Panc1 (cell line): ENCODE data around the gene C2. TPM values are rescaled to one million over a fixed set of nuclear protein-coding genes. Genes with fewer than 3 reads are reported as not detected.

ENCODE experiments used
- ATAC-seq: fragments of 200-7000 bp; cut with Tn5 transposase; 2 replicates; pipeline ENCODE4 v1.9.1; 2020; ENCODE audit warnings: mild to moderate bottlenecking, moderate library complexity
- BruUV-seq: library from RNA; stranded (reverse); fragments of 400-500 nt; replicated peaks from 2 replicates; lab custom pipeline; 2021; lab: Mats Ljungman, UMichigan
- CTCF ChIA-PET: fragments of 300-600 bp; sonication (Branson Sonifier 250); formaldehyde crosslinking; loops from one replicate; lab custom pipeline; 2022; ENCODE audit warnings: antibody characterized with exemption; lab: Charles Lee
- POLR2A ChIA-PET: fragments of 300-600 bp; sonication (Branson Sonifier 250); formaldehyde crosslinking; loops from one replicate; lab custom pipeline; 2022; ENCODE audit warnings: antibody characterized with exemption; lab: Charles Lee
- DNase-seq: peaks from one replicate; pipeline ENCODE4 v3.0.0-alpha.2; 2010; ENCODE audit warnings: low read depth, low spot score
- H3K27ac ChIP-seq: 2 replicates; pipeline ENCODE4 v1.5.1; 2011; ENCODE audit warnings: mild to moderate bottlenecking, low read length, inconsistent platforms
- H3K27me3 ChIP-seq: fragments of 200-500 bp; sonication (Bioruptor generic); 2 replicates; pipeline ENCODE4 v1.6.0; 2014; ENCODE audit warnings: low read length, inconsistent platforms; ENCODE audit not compliant: control insufficient read depth, insufficient read depth
- H3K36me3 ChIP-seq: fragments of 200-500 bp; sonication (Bioruptor generic); 2 replicates; pipeline ENCODE4 v1.5.1; 2014; ENCODE audit warnings: inconsistent platforms, mild to moderate bottlenecking, low read length, moderate library complexity; ENCODE audit not compliant: control insufficient read depth, insufficient read depth
- H3K4me1 ChIP-seq: 2 replicates; pipeline ENCODE4 v1.5.1; 2011; ENCODE audit warnings: inconsistent platforms, mild to moderate bottlenecking, low read length, moderate library complexity; ENCODE audit not compliant: control insufficient read depth, insufficient read depth
- H3K4me3 ChIP-seq, 2 experiments: 2 replicates each; pipeline ENCODE4 v1.5.1; 2011 to 2012; ENCODE audit warnings: low read depth in 2 of 2, low read length in 2 of 2, mild to moderate bottlenecking in 2 of 2, inconsistent platforms in 1 of 2, moderate library complexity in 1 of 2
- H3K9me3 ChIP-seq: fragments of 200-500 bp; sonication (Bioruptor generic); 2 replicates; pipeline ENCODE4 v1.5.1; 2014; ENCODE audit warnings: low read depth, mild to moderate bottlenecking, inconsistent platforms, low read length, moderate library complexity; ENCODE audit not compliant: control insufficient read depth, insufficient read depth
- CTCF ChIP-seq: fragments of 450-650 bp; IDR thresholded peaks from 2 replicates; pipeline ENCODE4 v1.5.1; 2017; ENCODE audit warnings: mild to moderate bottlenecking
- POLR2AphosphoS5 ChIP-seq: IDR thresholded peaks from 2 replicates; pipeline ENCODE4 v1.6.1; 2012; ENCODE audit warnings: mild to moderate bottlenecking, low read depth, low read length, moderate library complexity
- REST ChIP-seq, 2 experiments: IDR thresholded peaks; 2 replicates each; pipeline ENCODE4 v1.6.1; 2011 to 2012; ENCODE audit warnings: low read depth in 2 of 2, control low read depth in 1 of 2, low read length in 1 of 2, mild to moderate bottlenecking in 1 of 2, moderate library complexity in 1 of 2; ENCODE audit not compliant: insufficient read depth in 1 of 2
- SIN3A ChIP-seq: IDR thresholded peaks from 2 replicates; pipeline ENCODE4 v1.6.1; 2012; ENCODE audit warnings: low read depth, mild to moderate bottlenecking, low read length, moderate library complexity, borderline replicate concordance; ENCODE audit not compliant: insufficient read depth
- TCF7L2 ChIP-seq: IDR thresholded peaks from 2 replicates; pipeline ENCODE4 v1.6.1; 2011; ENCODE audit warnings: mild to moderate bottlenecking, low read depth, low read length, inconsistent platforms
- in situ Hi-C: cut with HindIII; loops from 2 replicates; pipeline ENCODE4 v1.10.0; 2016; ENCODE audit warnings: low sequenced_read_pairs, low pct_unique_long_range_greater_than_20kb
- intact Hi-C: fragments of 100-400 bp; cut with micrococcal nuclease; formaldehyde crosslinking; loops from one replicate; pipeline ENCODE4 v1.10.0; 2022; ENCODE audit not compliant: unreplicated experiment
- total RNA-seq: library from RNA; stranded (reverse); gene quantifications from one replicate; pipeline ENCODE4 v1.2.1, GENCODE V29; 2021; ENCODE audit not compliant: unreplicated experiment

Gene C2
- total RNA-seq, 1 experiment from 2014 or later: 1.0 TPM

GRCh38 chr6:31899882-31900722, 27.4 kb upstream of the C2 start:
- ATAC-seq (no peak), DNase-seq (no peak)
- intact Hi-C loops (no loop called here), in situ Hi-C loops (no loop called here)
- Histone ChIP-seq H3K36me3 (no peaks in the 10 kb centered on the region; the same call in 1 of the 2 replicates), H3K9me3 (no peaks in the 10 kb centered on the region), H3K4me1 (peaks cover 23% of the 10 kb centered on the region), H3K27ac (no peak overlapping the region; the same call in 1 of the 2 replicates), H3K4me3 (no peak overlapping the region), H3K27me3 (no peaks in the 10 kb centered on the region)
- no TSS peak for BruUV-seq
- ChIA-PET POLR2A (no interaction called here), CTCF (no interaction called here)
- TF ChIP-seq TCF7L2 (no peak), POLR2AphosphoS5 (no peak), CTCF (no peak), REST (IDR thresholded peaks at IDR 0.05; ENCODE audit: insufficient read depth in 1 of 2, low read depth in 2 of 2, low read length in 1 of 2) (no peak), SIN3A (no peak)

GRCh38 chr6:31900917-31901414, 26.6 kb upstream of the C2 start:
- TF ChIP-seq TCF7L2: no peak
- no peak for TF ChIP-seq REST (IDR thresholded peaks at IDR 0.05; ENCODE audit: insufficient read depth in 1 of 2, low read depth in 2 of 2, low read length in 1 of 2)
- no peak for TF ChIP-seq SIN3A
- TF ChIP-seq POLR2AphosphoS5: no peak
- no peak for TF ChIP-seq CTCF
- H3K27me3 ChIP-seq: no peaks in the 10 kb centered on the region
- H3K4me1 ChIP-seq: peaks cover 23% of the 10 kb centered on the region
- intact Hi-C loops: no loop called here
- no peak; the same call in 1 of the 2 replicates for ATAC-seq
- POLR2A ChIA-PET: no interaction called here
- in situ Hi-C loops: no loop called here
- no peaks in the 10 kb centered on the region for H3K9me3 ChIP-seq
- CTCF ChIA-PET: no interaction called here
- H3K27ac ChIP-seq: peak overlapping the region; percentile 75
- no peaks in the 10 kb centered on the region; the same call in 1 of the 2 replicates for H3K36me3 ChIP-seq
- H3K4me3 ChIP-seq: peak overlapping the region; percentile 54 to 70
- BruUV-seq: no TSS peak
- no peak for DNase-seq
